Activated CD8-positive, alpha-beta memory T cell treated with anti-CD3 and anti-CD28 coated beads, Interleukin-2, amount 50 U/mL, for 1 hour (primary cell): ENCODE results near the gene PACS1.

Experiments
- DNase-seq: peaks from one replicate; pipeline ENCODE4 v3.0.0-alpha.2; 2020; ENCODE audit errors: extremely low read depth

The PACS1 gene

GRCh38 chr11:66184728-66185127 lies 114.7 kb downstream of the PACS1 start:
- no peak for DNase-seq

- no peak for DNase-seq
These were observed 116.4 kb downstream of the PACS1 start for GRCh38 chr11:66186470-66186869.

- DNase-seq, result no peak
These were observed 117.4 kb downstream of the PACS1 start for GRCh38 chr11:66187453-66187852.

- DNase-seq, result no peak
These were observed 118.5 kb downstream of the PACS1 start for GRCh38 chr11:66188580-66188979.

- DNase-seq, result no peak
These were observed 119.1 kb downstream of the PACS1 start for GRCh38 chr11:66189031-66189745.

- DNase-seq, result no peak
These were observed 120.7 kb downstream of the PACS1 start for GRCh38 chr11:66190786-66191185.

GRCh38 chr11:66192181-66192863 lies 122.2 kb downstream of the PACS1 start:
- no peak for DNase-seq

- DNase-seq, result no peak
These were observed 124.3 kb downstream of the PACS1 start for GRCh38 chr11:66194391-66194790.

GRCh38 chr11:66195867-66196266 lies 125.8 kb downstream of the PACS1 start:
- no peak for DNase-seq

- DNase-seq, result no peak
These were observed 133.8 kb downstream of the PACS1 start for GRCh38 chr11:66203847-66204246.

GRCh38 chr11:66204412-66204811 lies 134.3 kb downstream of the PACS1 start:
- DNase-seq, result no peak

- DNase-seq, result no peak
These were observed 137.7 kb downstream of the PACS1 start for GRCh38 chr11:66207816-66208215.

GRCh38 chr11:66211100-66211499 lies 141.0 kb downstream of the PACS1 start:
- no peak for DNase-seq

- no peak for DNase-seq
These were observed 146.8 kb downstream of the PACS1 start for GRCh38 chr11:66216911-66217310.

- no peak for DNase-seq
These were observed 148.0 kb downstream of the PACS1 start for GRCh38 chr11:66218036-66218435.

GRCh38 chr11:66218846-66219620 lies 149.0 kb downstream of the PACS1 start:
- DNase-seq, result no peak

GRCh38 chr11:66219846-66220565 lies 149.9 kb downstream of the PACS1 start:
- DNase-seq, result no peak

- DNase-seq, result no peak
These were observed 150.5 kb downstream of the PACS1 start for GRCh38 chr11:66220566-66220935.

GRCh38 chr11:66221012-66221411 lies 150.9 kb downstream of the PACS1 start:
- no peak for DNase-seq

GRCh38 chr11:66221726-66222236 lies 151.7 kb downstream of the PACS1 start:
- DNase-seq, result no peak

GRCh38 chr11:66222358-66223149 lies 152.5 kb downstream of the PACS1 start:
- peak; percentile 86 for DNase-seq
